PFSK-1 (cell line): ENCODE results near the gene CARD18.

Experiments used
- FOXP2 ChIP-seq: optimal IDR thresholded peaks from 2 replicates; pipeline ENCODE3; 2011; ENCODE audit warnings: borderline replicate concordance, control low read depth, inconsistent platforms; ENCODE audit not compliant: insufficient read depth; ENCODE audit errors: extremely low read length, extremely low read depth
- POLR2AphosphoS5 ChIP-seq: IDR thresholded peaks from 2 replicates; pipeline ENCODE4 v1.6.1; 2012; ENCODE audit warnings: low read depth, mild to moderate bottlenecking, control low read depth, low read length, moderate library complexity
- SIN3A ChIP-seq: IDR thresholded peaks from 2 replicates; pipeline ENCODE4 v1.6.1; 2012; ENCODE audit warnings: mild to moderate bottlenecking, low read length, moderate library complexity, borderline replicate concordance; ENCODE audit not compliant: insufficient read depth
- TAF1 ChIP-seq: IDR thresholded peaks from 2 replicates; pipeline ENCODE4 v1.6.1; 2012; ENCODE audit warnings: low read length, control low read depth, borderline replicate concordance; ENCODE audit not compliant: insufficient read depth
- TF ChIP-seq, protein P1 (sequence below), 2 experiments: IDR thresholded peaks; 2 replicates each; pipeline versions ENCODE4 v1.6.1 to v1.8.0; 2011 to 2012; ENCODE audit warnings: low read depth in 2 of 2, low read length in 2 of 2, control low read depth in 1 of 2, inconsistent platforms in 1 of 2, mild to moderate bottlenecking in 1 of 2, moderate library complexity in 1 of 2; ENCODE audit not compliant: insufficient read depth in 1 of 2

The CARD18 gene

DNA sequence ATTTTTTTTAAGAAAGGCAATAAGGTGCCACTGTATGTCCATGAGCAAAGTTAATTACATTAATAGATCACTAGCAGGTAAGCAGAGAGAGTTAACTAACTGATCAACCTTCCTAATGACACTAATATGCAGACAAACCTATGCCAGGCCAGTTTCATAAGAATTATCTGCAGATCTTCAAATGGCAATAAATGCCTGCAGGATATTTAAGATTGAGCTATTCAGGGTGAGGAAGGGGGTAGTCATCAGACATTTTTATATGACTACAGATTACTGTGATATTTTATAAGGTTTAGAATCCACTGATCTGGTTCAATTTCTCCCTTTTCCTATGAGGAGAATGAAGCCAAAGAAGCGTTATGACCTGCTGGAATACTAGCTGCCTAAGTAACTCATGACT lies 30.2 kb downstream of the CARD18 start:
- no peak for TF ChIP-seq TAF1
- TF ChIP-seq SIN3A, result no peak
- TF ChIP-seq, protein P1, sequence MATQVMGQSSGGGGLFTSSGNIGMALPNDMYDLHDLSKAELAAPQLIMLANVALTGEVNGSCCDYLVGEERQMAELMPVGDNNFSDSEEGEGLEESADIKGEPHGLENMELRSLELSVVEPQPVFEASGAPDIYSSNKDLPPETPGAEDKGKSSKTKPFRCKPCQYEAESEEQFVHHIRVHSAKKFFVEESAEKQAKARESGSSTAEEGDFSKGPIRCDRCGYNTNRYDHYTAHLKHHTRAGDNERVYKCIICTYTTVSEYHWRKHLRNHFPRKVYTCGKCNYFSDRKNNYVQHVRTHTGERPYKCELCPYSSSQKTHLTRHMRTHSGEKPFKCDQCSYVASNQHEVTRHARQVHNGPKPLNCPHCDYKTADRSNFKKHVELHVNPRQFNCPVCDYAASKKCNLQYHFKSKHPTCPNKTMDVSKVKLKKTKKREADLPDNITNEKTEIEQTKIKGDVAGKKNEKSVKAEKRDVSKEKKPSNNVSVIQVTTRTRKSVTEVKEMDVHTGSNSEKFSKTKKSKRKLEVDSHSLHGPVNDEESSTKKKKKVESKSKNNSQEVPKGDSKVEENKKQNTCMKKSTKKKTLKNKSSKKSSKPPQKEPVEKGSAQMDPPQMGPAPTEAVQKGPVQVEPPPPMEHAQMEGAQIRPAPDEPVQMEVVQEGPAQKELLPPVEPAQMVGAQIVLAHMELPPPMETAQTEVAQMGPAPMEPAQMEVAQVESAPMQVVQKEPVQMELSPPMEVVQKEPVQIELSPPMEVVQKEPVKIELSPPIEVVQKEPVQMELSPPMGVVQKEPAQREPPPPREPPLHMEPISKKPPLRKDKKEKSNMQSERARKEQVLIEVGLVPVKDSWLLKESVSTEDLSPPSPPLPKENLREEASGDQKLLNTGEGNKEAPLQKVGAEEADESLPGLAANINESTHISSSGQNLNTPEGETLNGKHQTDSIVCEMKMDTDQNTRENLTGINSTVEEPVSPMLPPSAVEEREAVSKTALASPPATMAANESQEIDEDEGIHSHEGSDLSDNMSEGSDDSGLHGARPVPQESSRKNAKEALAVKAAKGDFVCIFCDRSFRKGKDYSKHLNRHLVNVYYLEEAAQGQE (IDR thresholded peaks at IDR 0.05; ENCODE audit: insufficient read depth in 1 of 2, low read depth in 2 of 2, low read length in 2 of 2), result no peak
- no peak for TF ChIP-seq POLR2AphosphoS5
- TF ChIP-seq FOXP2, result no peak

DNA sequence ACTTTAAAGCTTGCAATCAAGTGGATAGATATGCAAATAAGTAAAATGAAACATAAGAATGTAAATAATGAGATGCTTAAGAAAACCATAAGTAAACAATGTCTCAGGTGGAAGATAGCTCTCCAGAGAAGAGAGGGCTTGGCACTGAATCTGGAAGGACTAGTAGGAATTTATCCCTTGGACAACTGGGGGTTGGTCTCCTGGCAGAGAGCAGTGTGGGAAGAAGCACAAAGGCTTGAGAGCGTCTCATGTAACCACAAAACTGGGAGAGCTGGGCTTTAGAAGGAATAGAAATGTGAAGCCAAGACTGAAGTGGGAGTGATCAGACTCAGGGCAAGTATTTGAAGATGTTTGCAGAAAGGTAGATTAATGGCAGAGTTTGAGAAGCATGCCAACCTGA lies 31.3 kb downstream of the CARD18 start:
- no peak for TF ChIP-seq TAF1
- TF ChIP-seq, protein P1 (IDR thresholded peaks at IDR 0.05; ENCODE audit: insufficient read depth in 1 of 2, low read depth in 2 of 2, low read length in 2 of 2), result no peak
- TF ChIP-seq FOXP2, result no peak
- TF ChIP-seq SIN3A, result no peak
- TF ChIP-seq POLR2AphosphoS5, result no peak

DNA sequence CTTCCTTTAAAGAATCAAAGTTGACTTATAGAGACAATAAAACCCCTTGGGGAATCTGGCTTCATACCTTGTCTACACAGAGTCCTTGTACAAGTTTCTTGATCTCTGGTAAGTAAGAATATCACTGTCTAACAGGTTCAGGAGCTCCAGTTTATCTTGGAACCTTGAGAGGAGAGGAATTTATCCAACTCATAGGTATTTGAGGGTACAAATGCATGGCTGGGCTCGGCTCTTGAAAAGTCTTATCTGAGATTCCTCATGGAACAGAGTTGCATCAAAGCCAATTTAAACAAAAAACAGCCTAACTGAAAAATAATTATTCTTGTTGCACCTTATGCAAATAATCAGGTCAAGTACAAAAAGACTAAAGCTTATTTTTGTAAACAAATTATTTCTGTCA lies 33.4 kb downstream of the CARD18 start:
- TF ChIP-seq, protein P1 (IDR thresholded peaks at IDR 0.05; ENCODE audit: insufficient read depth in 1 of 2, low read depth in 2 of 2, low read length in 2 of 2), result no peak
- TF ChIP-seq SIN3A (no peak), POLR2AphosphoS5 (no peak), TAF1 (no peak), FOXP2 (no peak)

DNA sequence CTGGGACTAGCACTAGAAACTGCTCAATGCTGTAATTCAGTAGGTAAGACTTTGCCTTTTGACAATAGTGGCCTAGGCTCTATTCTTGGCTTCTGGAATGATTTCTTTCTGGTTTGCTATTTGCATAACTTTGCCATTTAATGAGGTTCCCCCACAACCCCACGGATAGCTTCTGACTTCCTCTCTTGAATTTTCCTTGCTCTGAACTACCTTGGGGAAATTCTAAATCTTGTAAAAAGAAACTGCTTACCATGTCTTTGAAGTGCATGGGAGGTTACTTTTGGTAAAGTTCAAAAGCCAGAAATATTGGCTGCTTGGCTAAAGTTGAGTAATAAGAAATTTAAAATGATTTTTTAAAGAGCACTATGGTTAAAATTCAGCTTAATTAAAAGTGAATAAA lies 35.3 kb downstream of the CARD18 start:
- TF ChIP-seq, protein P1 (IDR thresholded peaks at IDR 0.05; ENCODE audit: insufficient read depth in 1 of 2, low read depth in 2 of 2, low read length in 2 of 2), result no peak
- TF ChIP-seq FOXP2 (no peak), SIN3A (no peak), POLR2AphosphoS5 (no peak), TAF1 (no peak)

DNA sequence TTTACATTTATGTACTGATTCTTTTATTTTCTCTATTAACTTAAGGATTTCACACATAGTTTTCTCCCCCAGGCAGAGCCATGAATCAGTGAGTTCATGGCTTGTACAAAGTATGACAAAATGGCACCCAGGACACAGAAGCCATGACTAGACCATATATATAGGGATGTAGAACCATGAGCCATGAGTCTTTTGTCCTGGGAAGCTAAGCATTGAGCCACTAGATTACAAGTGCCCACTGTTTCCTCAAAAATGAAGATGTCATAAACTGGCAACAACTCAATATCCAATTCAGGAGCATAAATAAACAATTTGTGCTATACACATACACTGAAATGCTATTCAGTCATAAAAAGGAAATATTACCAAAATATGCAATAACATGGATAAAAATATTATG lies 36.2 kb downstream of the CARD18 start:
- TF ChIP-seq POLR2AphosphoS5 (no peak), FOXP2 (no peak), TAF1 (no peak), SIN3A (no peak)
- TF ChIP-seq, protein P1 (IDR thresholded peaks at IDR 0.05; ENCODE audit: insufficient read depth in 1 of 2, low read depth in 2 of 2, low read length in 2 of 2), result no peak
